HG03565 (cell line): ENCODE measurements around the gene TEX51.

Source experiments
- ATAC-seq: cut with Tn5 transposase; IDR thresholded peaks from one replicate; pipeline ENCODE4 v1.9.1; 2021; ENCODE audit warnings: mild to moderate bottlenecking, moderate library complexity; ENCODE audit not compliant: unreplicated experiment

The TEX51 gene

GRCh38 chr2:126911111-126911796 lies 12.6 kb downstream of the TEX51 start:
- ATAC-seq = no peak

GRCh38 chr2:126912201-126912600 lies 13.5 kb downstream of the TEX51 start:
- ATAC-seq = no peak

GRCh38 chr2:126913329-126913728 lies 14.6 kb downstream of the TEX51 start:
- no peak for ATAC-seq

GRCh38 chr2:126913881-126914615 lies 15.4 kb downstream of the TEX51 start:
- ATAC-seq = no peak

- ATAC-seq = no peak
Measured at GRCh38 chr2:126914811-126915500, 16.3 kb downstream of the TEX51 start.

GRCh38 chr2:126915903-126916302 lies 17.2 kb downstream of the TEX51 start:
- ATAC-seq = no peak

GRCh38 chr2:126916744-126917143 lies 18.1 kb downstream of the TEX51 start:
- ATAC-seq = no peak

GRCh38 chr2:126921066-126921465 lies 22.4 kb downstream of the TEX51 start:
- ATAC-seq = no peak

GRCh38 chr2:126930970-126931590 lies 32.4 kb downstream of the TEX51 start:
- no peak for ATAC-seq

GRCh38 chr2:126932529-126932928 lies 33.8 kb downstream of the TEX51 start:
- no peak for ATAC-seq

- ATAC-seq = no peak
Measured at GRCh38 chr2:126932966-126933710, 34.4 kb downstream of the TEX51 start.

- ATAC-seq = no peak
Measured at GRCh38 chr2:126933711-126934091, 35.0 kb downstream of the TEX51 start.

- ATAC-seq = no peak
Measured at GRCh38 chr2:126934809-126935208, 36.1 kb downstream of the TEX51 start.

GRCh38 chr2:126935774-126936173 lies 37.1 kb downstream of the TEX51 start:
- no peak for ATAC-seq

GRCh38 chr2:126936219-126936723 lies 37.6 kb downstream of the TEX51 start:
- ATAC-seq = no peak

- no peak for ATAC-seq
Measured at GRCh38 chr2:126940331-126940730, 41.6 kb downstream of the TEX51 start.

- ATAC-seq = no peak
Measured at GRCh38 chr2:126942427-126943203, 43.9 kb downstream of the TEX51 start.

GRCh38 chr2:126943612-126944348 lies 45.1 kb downstream of the TEX51 start:
- no peak for ATAC-seq

GRCh38 chr2:126945118-126945517 lies 46.4 kb downstream of the TEX51 start:
- no peak for ATAC-seq
